Neutrophil (primary cell): ENCODE results near the gene TTLL1.

Source experiments
- H3K27ac ChIP-seq: fragments of 200-600 bp; sonication (generic); 2 replicates; pipeline ENCODE4 v1.5.1; 2016; ENCODE audit warnings: mild to moderate bottlenecking, moderate library complexity
- H3K27me3 ChIP-seq: fragments of 200-600 bp; sonication (generic); 2 replicates; pipeline ENCODE4 v1.6.0; 2016; ENCODE audit warnings: mild to moderate bottlenecking
- H3K36me3 ChIP-seq: fragments of 200-600 bp; sonication (generic); 2 replicates; pipeline ENCODE4 v1.5.1; 2017
- H3K4me1 ChIP-seq, 2 experiments: fragments of 200-600 bp in 1 of 2; sonication (generic) in 1 of 2; 1 replicate in 1 of 2; 2 replicates in 1 of 2; pipeline versions ENCODE4 v1.5.1 to v1.6.1; 2013 to 2016; ENCODE audit warnings: low read depth in 1 of 2, low read length in 1 of 2, mild to moderate bottlenecking in 1 of 2, moderate library complexity in 1 of 2; ENCODE audit not compliant: control insufficient read depth in 1 of 2, insufficient read depth in 1 of 2
- H3K4me3 ChIP-seq, 2 experiments: fragments of 200-600 bp in 1 of 2; sonication (generic) in 1 of 2; 1 replicate in 1 of 2; 2 replicates in 1 of 2; pipeline ENCODE4 v1.5.1; 2013 to 2016; ENCODE audit warnings: low read depth in 1 of 2, low read length in 1 of 2, mild to moderate bottlenecking in 1 of 2, moderate library complexity in 1 of 2
- H3K9me3 ChIP-seq: fragments of 200-600 bp; sonication (generic); 2 replicates; pipeline ENCODE4 v1.5.1; 2016
- TF ChIP-seq, protein P1 (sequence below): fragments of 200-600 bp; sonication (generic); IDR thresholded peaks from 2 replicates; pipeline ENCODE4 v1.5.1; 2016; ENCODE audit warnings: antibody characterized with exemption

The TTLL1 gene

GRCh38 chr22:42990131-42990838 is 98.9 kb downstream of the TTLL1 start:
- H3K36me3 ChIP-seq: no peaks in the 10 kb centered on the region
- no peak overlapping the region for H3K4me3 ChIP-seq
- peak overlapping the region; percentile 45 for H3K27ac ChIP-seq
- TF ChIP-seq, protein P1, sequence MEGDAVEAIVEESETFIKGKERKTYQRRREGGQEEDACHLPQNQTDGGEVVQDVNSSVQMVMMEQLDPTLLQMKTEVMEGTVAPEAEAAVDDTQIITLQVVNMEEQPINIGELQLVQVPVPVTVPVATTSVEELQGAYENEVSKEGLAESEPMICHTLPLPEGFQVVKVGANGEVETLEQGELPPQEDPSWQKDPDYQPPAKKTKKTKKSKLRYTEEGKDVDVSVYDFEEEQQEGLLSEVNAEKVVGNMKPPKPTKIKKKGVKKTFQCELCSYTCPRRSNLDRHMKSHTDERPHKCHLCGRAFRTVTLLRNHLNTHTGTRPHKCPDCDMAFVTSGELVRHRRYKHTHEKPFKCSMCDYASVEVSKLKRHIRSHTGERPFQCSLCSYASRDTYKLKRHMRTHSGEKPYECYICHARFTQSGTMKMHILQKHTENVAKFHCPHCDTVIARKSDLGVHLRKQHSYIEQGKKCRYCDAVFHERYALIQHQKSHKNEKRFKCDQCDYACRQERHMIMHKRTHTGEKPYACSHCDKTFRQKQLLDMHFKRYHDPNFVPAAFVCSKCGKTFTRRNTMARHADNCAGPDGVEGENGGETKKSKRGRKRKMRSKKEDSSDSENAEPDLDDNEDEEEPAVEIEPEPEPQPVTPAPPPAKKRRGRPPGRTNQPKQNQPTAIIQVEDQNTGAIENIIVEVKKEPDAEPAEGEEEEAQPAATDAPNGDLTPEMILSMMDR: no peak
- H3K27me3 ChIP-seq: no peaks in the 10 kb centered on the region
- H3K4me1 ChIP-seq: peaks cover 42 to 47% of the 10 kb centered on the region in 2 experiments
- H3K9me3 ChIP-seq: no peaks in the 10 kb centered on the region
